T-helper 17 cell (primary cell): ENCODE results near the gene FMN1. TPM values are rescaled to one million over a fixed set of nuclear protein-coding genes. Genes with fewer than 3 reads are reported as not detected.

Source experiments
- ATAC-seq: fragments of 150-1000 bp; cut with Tn5 transposase; 2 replicates; pipeline ENCODE4 v1.10.0; 2021; ENCODE audit warnings: mild to moderate bottlenecking, moderate library complexity
- DNase-seq, 3 donors: peaks; one replicate each; pipeline versions ENCODE4 v3.0.0 to v3.0.0-alpha.2; 2020 to 2021
- H3K9me3 ChIP-seq: one replicate; pipeline ENCODE4 v1.7.0; 2013; ENCODE audit warnings: low read length, mild to moderate bottlenecking; ENCODE audit not compliant: control insufficient read depth, poor library complexity, severe bottlenecking
- H3K27ac Mint-ChIP-seq: one replicate; pipeline ENCODE4 v1.8.0; 2022; ENCODE audit warnings: mild to moderate bottlenecking, moderate library complexity, mixed read lengths
- H3K27me3 Mint-ChIP-seq: one replicate; pipeline ENCODE4 v1.8.0; 2022; ENCODE audit warnings: mixed read lengths
- H3K36me3 Mint-ChIP-seq: one replicate; pipeline ENCODE4 v1.8.0; 2022; ENCODE audit warnings: low read depth, mixed read lengths
- H3K4me1 Mint-ChIP-seq: one replicate; pipeline ENCODE4 v1.8.0; 2022; ENCODE audit warnings: mild to moderate bottlenecking, mixed read lengths
- H3K4me3 Mint-ChIP-seq: one replicate; pipeline ENCODE4 v1.8.0; 2022; ENCODE audit warnings: mild to moderate bottlenecking, moderate library complexity, mixed read lengths
- total RNA-seq, 4 donors: library from RNA in 2 of 4; stranded (reverse) in 2 of 4; gene quantifications; one replicate each; pipeline ENCODE4 v1.2.3 and lab custom pipeline; 2022 to 2026

FMN1 gene
- total RNA-seq, 2 donors from 2014 or later: 18.7 to 35.2 TPM

DNA sequence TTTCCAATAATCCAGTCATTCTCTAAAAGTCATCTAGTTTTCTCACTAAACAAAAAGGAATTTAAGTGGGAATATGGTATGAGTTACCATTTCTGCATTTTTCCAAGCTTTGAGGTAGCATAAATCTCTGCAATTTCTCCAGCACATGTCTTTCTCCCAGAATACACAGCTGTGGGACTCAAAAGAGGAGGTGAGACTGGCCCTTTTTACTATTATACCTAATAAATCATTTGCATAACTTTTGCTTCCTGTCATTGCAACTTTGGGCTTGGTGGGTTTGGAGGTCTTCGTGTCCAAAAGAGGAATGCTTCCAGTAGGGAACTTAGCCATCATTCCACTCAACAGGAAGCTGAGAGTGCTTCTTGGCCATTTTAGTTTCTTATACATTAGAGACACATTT is 94.8 kb downstream of the FMN1 start:
- Mint-ChIP-seq H3K4me1 (peaks cover 7% of the 10 kb centered on the region), H3K4me3 (no peak overlapping the region), H3K36me3 (no peaks in the 10 kb centered on the region), H3K27me3 (no peaks in the 10 kb centered on the region), H3K27ac (no peak overlapping the region)
- H3K9me3 ChIP-seq: no peaks in the 10 kb centered on the region
- ATAC-seq (no peak), DNase-seq (no peak)

DNA sequence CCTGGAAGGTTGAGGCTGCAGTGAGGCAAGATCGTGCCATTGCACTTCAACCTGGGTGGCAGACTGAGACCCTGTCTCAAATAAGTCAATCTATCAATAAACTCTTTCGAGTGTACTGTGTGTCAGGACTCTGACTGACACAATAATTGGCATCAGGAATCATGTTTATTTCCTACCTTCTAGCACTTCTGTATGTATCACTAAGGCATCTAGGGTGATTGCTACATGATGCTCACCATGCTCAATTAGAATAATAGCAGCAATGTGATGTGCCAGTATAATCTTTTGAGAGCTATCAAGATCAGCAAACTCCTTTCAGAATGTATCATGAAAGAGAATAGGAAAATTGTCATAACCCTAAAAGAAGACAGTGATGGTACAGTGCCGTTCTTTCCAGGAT is 95.3 kb downstream of the FMN1 start:
- no peak for DNase-seq
- no peaks in the 10 kb centered on the region for H3K36me3 Mint-ChIP-seq
- H3K27me3 Mint-ChIP-seq: no peaks in the 10 kb centered on the region
- no peak for ATAC-seq
- H3K4me3 Mint-ChIP-seq: no peak overlapping the region
- H3K4me1 Mint-ChIP-seq: peaks cover 4% of the 10 kb centered on the region
- H3K27ac Mint-ChIP-seq: no peak overlapping the region
- no peaks in the 10 kb centered on the region for H3K9me3 ChIP-seq

DNA sequence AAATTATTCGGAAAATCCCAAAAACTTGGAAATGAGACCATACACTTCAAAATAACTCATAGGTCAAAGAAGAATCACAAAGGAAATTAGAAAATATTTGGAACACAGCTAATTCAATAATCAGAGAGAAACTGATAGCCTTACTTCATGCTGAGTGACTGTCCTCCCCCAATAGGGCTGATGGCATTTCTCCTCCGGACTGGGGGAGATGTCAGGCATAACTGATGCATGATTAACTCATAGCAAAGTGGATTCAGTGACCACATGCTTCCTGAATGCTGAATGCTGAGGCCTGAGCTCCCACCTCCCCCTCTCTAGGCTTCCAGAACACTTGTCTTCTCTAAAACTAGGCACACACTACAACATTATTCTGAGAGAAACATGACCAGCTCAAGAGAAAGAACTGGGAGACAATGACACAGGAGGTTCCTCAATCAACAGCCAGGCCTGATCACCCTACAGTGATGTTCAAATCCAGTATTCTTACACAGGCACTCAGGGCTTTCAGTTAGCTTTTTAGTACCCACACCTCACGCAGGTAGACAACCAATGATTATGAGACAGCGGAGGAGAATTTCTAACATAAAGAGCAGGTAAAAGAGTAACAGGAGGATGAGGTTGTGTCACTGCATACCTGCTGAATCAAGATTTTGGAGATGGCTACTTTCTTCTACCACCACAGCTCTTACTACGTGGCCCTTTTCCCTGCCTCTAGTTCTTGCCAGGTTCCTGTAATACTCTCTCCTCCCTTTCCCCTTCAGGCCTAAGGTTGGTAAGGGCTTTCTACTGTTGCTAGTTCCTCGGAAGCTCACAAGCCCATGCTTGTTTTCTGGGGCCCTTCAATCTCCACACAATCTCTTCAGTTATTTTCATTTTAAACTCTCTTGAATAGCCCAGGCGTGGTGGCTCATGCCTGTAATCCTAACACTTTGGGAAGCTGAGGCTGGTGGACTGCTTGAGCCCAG is 96.1 kb downstream of the FMN1 start:
- no peak for ATAC-seq
- Mint-ChIP-seq H3K4me3 (no peak overlapping the region), H3K27me3 (peaks cover 1% of the 10 kb centered on the region), H3K27ac (no peak overlapping the region), H3K36me3 (no peaks in the 10 kb centered on the region), H3K4me1 (peaks cover 6% of the 10 kb centered on the region)
- DNase-seq: no peak
- no peaks in the 10 kb centered on the region for H3K9me3 ChIP-seq

DNA sequence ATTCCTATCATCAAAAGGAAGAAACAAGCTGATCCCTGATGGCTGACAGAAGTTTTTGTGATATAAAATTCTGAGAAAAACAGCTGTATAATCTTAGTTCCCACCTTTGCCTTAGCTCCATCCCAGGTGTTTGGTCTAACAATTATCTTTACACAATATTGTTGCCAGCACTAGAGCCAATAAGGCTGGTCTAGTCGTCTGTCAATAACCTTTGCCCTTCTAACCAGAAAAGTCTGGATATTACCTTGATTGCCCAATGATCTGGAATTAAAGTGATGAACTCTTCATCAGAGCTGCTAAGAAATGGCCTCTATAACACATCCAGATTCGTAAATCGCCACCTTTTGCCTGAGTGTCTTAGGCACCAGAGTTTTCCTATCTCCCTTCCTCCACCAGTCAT is 98.4 kb downstream of the FMN1 start:
- Mint-ChIP-seq H3K4me1 (peaks cover 16% of the 10 kb centered on the region), H3K27ac (no peak overlapping the region), H3K27me3 (peaks cover 4% of the 10 kb centered on the region), H3K36me3 (no peaks in the 10 kb centered on the region), H3K4me3 (no peak overlapping the region)
- ATAC-seq: no peak
- no peak for DNase-seq
- H3K9me3 ChIP-seq: no peaks in the 10 kb centered on the region

DNA sequence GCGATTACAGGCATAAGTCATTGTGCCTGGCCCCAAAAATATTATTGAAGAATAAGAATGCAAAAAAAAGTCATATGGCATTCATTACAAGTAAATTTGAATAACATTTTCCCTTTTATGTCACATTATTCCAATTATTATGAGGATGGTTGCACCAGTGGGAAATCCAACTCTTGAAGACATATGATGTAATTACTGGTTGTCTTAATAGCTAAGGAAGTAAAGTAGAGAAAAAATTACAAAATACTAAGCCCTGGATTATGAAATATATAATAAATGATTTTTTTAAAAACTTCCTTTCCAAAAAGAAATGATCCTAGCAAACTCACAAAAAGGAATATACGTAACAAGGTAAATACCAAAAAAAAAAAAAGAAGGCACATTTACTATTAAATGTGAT is 98.9 kb downstream of the FMN1 start:
- Mint-ChIP-seq H3K27me3 (peaks cover 4% of the 10 kb centered on the region), H3K27ac (no peak overlapping the region), H3K4me1 (peaks cover 16% of the 10 kb centered on the region), H3K36me3 (no peaks in the 10 kb centered on the region), H3K4me3 (no peak overlapping the region)
- DNase-seq: no peak
- ATAC-seq: no peak
- H3K9me3 ChIP-seq: no peaks in the 10 kb centered on the region

DNA sequence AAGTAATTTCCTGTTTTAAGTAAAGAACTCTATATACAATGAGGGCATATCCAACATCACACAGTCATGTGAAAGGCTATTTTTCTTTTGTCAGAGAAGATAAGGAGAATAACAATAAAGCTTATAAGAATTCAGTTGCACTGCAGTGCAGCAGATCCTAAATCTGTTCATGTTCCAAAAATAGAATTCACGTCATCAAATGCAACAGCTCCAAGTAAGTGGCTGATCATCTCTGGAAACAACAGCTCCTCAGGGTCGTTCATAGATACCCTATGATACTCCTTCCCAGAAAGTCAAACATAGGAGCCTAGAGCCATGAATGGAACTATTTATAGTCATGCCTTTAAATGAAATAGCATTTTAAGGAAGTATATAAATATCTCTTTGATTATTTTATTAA is 100.2 kb downstream of the FMN1 start:
- Mint-ChIP-seq H3K36me3 (no peaks in the 10 kb centered on the region), H3K27ac (no peak overlapping the region), H3K27me3 (peaks cover 4% of the 10 kb centered on the region), H3K4me1 (peaks cover 16% of the 10 kb centered on the region), H3K4me3 (no peak overlapping the region)
- no peak for ATAC-seq
- no peak for DNase-seq
- H3K9me3 ChIP-seq: no peaks in the 10 kb centered on the region

DNA sequence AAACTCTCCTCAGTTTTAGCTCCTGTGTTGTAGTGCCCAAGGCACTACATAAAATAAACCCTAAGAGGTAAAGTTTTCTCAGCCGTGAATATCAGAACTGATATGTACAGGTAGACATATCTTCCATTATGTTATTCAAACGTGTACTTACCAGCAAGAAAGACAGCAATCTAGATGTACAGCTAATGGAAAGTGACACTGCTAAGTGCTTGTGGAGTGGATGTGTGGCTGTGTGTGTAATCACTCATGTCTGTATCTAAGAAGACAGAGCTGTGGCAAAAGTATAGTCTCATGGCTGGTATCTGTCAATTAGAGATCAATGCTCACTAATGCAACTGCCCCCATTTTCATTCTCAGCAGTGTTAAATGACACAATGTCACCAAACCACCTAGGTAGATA is 101.3 kb downstream of the FMN1 start:
- DNase-seq: no peak
- no peaks in the 10 kb centered on the region for H3K9me3 ChIP-seq
- Mint-ChIP-seq H3K4me1 (peaks cover 19% of the 10 kb centered on the region), H3K36me3 (no peaks in the 10 kb centered on the region), H3K27me3 (peaks cover 4% of the 10 kb centered on the region), H3K4me3 (no peak overlapping the region), H3K27ac (peak overlapping the region; percentile 89)
- no peak for ATAC-seq

DNA sequence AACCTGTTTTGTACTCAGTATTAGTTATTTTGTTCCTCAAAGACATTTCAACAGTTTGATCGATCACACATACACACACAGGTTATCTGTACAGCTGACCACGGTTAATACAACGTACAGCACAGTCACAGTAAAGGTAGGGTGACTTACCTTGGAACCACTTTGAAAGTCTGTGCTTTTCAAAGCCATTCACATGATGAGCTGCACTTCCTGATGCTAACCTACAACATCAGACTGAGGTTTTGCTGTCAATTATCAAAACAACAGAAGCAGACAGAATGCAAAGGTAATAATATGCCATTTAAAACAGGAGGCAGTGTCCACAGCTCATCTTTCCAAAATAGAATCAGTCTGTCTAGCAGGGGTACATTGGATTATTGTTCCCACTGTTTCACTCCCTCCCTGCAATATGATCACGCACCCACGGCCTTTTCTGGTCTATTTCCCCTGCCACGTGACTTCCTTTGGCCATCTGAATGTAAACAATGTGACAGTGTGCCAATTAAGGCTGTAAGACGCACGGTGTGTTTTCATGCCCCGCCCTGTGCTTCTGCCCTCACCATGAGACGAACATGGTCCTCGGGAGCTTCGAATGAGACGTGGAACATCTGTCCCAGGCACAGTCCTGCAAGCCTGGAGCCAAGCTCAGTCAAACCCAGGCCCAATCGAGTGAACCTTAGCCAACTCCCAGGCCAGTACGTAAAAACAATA is 102.4 kb downstream of the FMN1 start:
- H3K9me3 ChIP-seq: no peaks in the 10 kb centered on the region
- Mint-ChIP-seq H3K36me3 (peaks cover 2% of the 10 kb centered on the region), H3K4me1 (peaks cover 19% of the 10 kb centered on the region), H3K4me3 (peak overlapping the region; percentile 83), H3K27ac (peak overlapping the region; percentile 89), H3K27me3 (peaks cover 4% of the 10 kb centered on the region)
- DNase-seq (no peak), ATAC-seq (peak; percentile 81)

DNA sequence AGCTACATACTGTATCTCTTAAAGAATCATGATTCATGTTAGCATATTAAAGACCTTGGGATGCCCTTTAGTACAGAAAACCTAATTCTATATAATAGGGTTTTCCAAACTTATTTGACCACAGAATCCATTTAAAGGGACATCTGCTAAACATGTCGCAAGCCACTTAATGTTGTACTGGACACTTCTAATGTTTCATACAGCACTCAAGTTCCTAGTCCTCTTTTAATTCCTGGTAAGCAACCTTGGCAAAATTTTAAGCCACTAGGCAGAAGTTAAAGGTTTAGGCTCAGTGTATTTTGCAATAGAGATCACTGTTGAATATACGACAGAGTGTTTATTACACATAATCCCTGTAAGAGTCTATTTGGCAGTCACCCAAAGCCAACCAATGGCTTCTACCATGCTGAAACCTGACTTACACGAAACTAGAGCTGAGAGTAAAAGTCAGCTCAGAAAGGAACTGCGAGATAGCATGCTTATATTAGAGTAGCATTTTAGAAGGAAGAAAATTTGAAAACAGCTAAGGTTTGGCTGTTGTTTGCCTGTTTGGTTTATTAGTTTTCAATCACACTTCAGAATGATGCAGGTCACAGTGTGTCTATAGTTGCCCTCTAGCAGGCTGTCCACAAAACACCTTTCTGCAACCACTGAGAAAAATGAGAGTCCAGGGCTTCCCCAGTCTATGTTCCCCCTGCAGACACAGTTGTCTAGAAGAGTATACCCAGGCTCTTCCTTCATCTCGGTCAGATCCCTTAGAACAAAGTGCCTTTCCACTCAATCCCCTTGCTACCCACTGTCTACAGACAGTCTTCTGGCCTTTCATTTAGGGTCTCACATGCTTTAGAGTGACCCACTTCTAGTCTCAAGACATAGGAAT is 104.4 kb downstream of the FMN1 start:
- Mint-ChIP-seq H3K27ac (peak overlapping the region; percentile 89), H3K4me3 (peak overlapping the region; percentile 77), H3K27me3 (peaks cover 8% of the 10 kb centered on the region), H3K36me3 (peaks cover 2% of the 10 kb centered on the region), H3K4me1 (peaks cover 24% of the 10 kb centered on the region)
- DNase-seq: no peak
- ATAC-seq: peak; percentile 42
- no peaks in the 10 kb centered on the region for H3K9me3 ChIP-seq

DNA sequence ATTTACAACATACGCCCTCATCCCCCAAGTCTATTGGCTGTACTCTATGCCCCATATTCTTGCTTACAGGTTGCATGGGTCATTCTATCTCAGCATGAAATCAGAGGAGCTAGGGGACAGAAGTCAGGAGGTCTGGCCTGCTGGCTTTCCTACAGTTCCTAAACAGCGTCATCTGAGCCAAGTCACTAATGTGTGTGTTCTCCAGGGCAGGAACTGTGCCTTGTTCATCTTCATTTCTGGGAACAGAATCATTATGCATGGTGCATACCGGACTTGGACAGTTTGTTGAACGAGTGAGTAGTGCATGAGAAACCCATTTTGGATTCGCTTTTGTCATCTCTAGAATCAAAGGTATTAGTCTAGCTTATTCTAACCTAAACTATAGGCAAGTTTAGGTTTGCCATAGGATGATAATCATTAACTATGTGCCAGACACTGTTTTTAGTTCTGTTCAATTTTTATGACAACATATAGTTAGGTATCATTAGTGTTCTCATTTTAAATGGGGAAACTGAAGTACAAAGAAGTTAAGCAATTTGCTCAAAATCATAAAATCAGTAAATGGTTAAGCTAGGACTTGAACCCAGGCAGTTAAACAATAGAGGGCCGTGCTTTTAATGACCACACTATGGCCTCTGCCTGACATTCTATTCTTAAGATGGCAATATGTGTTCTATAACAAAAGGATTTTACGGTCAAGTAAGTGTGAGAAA is 105.2 kb downstream of the FMN1 start:
- H3K4me1 Mint-ChIP-seq: peaks cover 24% of the 10 kb centered on the region
- H3K4me3 Mint-ChIP-seq: peak overlapping the region; percentile 61
- peak overlapping the region; percentile 89 for H3K27ac Mint-ChIP-seq
- no peak for ATAC-seq
- no peaks in the 10 kb centered on the region for H3K9me3 ChIP-seq
- peaks cover 8% of the 10 kb centered on the region for H3K27me3 Mint-ChIP-seq
- no peak for DNase-seq
- peaks cover 2% of the 10 kb centered on the region for H3K36me3 Mint-ChIP-seq

DNA sequence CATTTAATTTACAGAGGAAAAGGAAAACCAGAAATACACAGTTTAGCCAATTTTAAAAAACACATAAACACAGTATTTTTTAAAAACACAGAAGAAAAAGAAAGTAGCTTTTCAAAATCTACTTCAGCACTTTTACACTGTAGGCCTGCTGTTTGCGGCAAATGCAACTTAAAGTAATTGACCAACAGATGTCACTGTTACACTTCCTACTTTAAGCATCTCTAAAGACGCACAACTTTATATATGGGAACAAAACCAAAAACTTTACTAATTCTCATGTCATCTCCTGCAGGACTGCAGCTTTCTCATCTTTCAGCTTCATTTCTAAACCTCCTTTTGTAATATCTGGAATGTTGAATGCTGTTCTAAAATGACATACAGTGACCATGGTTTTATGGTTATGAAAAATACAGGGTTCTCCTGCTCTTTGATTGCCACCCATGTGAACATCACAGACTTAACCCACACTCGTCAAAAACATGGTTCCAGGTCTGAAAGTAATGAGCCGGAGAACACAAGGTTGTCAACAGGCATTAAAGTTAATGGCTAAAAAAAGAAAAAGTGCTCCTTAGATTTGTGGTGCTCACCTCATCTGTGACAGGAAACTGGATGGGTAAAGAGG is 107.9 kb downstream of the FMN1 start:
- DNase-seq (no peak), ATAC-seq (peak; percentile 80)
- Mint-ChIP-seq H3K36me3 (peaks cover 2% of the 10 kb centered on the region), H3K27me3 (peaks cover 4% of the 10 kb centered on the region), H3K4me3 (peak overlapping the region; percentile 72), H3K4me1 (peaks cover 12% of the 10 kb centered on the region), H3K27ac (peak overlapping the region; percentile 70)
- H3K9me3 ChIP-seq: no peaks in the 10 kb centered on the region

DNA sequence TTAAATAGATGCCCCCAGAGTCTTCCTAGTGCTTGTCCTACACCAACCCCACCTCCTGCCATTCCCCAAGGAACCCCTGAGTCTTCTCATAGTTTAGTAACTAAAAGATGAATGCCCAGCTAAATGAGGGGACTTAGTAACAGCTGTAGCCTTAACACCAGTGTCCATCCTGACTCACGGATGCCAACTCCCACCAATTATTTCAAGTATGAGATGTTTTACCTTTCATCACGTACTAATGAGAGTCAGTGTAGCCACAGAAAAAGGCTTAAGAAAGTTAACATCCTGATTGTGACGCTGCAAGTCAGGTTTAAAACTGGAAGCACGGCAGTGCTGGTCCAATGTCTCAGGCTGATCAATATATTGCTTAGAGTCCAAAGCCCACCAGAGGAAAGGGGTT is 109.9 kb downstream of the FMN1 start:
- no peak overlapping the region for H3K4me3 Mint-ChIP-seq
- ATAC-seq: no peak
- H3K27ac Mint-ChIP-seq: no peak overlapping the region
- peaks cover 15% of the 10 kb centered on the region for H3K4me1 Mint-ChIP-seq
- DNase-seq: no peak
- H3K27me3 Mint-ChIP-seq: peaks cover 4% of the 10 kb centered on the region
- peaks cover 2% of the 10 kb centered on the region for H3K36me3 Mint-ChIP-seq
- H3K9me3 ChIP-seq: no peaks in the 10 kb centered on the region
